ENCODE results near the gene MAP6.

MAP6 gene

DNA sequence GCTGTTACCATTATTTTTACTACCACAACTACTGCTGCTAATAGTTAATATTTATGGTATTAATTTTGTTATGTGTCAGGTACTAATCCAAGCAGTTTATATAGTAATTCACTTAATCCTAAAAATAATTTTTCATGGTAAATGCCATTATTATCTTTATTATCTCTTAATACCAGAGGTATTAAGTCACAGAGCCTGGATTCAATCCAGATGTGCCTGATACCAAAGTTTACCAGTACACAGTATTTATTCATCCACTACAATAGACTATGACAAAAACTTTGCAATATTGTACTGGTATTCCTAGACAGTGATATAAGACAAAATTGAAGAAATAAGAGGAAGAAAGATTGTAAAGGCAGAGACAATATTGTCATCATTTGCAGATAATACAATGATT is 24.5 kb downstream of the MAP6 start:
- TF ChIP-seq, protein P1, sequence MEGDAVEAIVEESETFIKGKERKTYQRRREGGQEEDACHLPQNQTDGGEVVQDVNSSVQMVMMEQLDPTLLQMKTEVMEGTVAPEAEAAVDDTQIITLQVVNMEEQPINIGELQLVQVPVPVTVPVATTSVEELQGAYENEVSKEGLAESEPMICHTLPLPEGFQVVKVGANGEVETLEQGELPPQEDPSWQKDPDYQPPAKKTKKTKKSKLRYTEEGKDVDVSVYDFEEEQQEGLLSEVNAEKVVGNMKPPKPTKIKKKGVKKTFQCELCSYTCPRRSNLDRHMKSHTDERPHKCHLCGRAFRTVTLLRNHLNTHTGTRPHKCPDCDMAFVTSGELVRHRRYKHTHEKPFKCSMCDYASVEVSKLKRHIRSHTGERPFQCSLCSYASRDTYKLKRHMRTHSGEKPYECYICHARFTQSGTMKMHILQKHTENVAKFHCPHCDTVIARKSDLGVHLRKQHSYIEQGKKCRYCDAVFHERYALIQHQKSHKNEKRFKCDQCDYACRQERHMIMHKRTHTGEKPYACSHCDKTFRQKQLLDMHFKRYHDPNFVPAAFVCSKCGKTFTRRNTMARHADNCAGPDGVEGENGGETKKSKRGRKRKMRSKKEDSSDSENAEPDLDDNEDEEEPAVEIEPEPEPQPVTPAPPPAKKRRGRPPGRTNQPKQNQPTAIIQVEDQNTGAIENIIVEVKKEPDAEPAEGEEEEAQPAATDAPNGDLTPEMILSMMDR (IDR thresholded peaks at IDR 0.05; ENCODE audit: low read depth, low read length, missing control alignments) = no peak
- in situ Hi-C loops (cut with HindIII; ENCODE audit: low pct_ligation_motif_present, low sequenced_read_pairs) = no loop called here

GRCh38 chr11:75642402-75643113 is 26.3 kb downstream of the MAP6 start:
- in situ Hi-C loops (cut with HindIII; ENCODE audit: low pct_ligation_motif_present, low sequenced_read_pairs) = no loop called here
- Histone ChIP-seq H3K36me3 (replicated peaks) (no peaks in the 10 kb centered on the region), H3K4me3 (ENCODE audit: low read depth, low read length) (no peak overlapping the region), H3K27ac (no peak overlapping the region), H3K27me3 (replicated peaks) (no peaks in the 10 kb centered on the region)
- DNase-seq = no peak
- TF ChIP-seq, protein P1 (IDR thresholded peaks at IDR 0.05; ENCODE audit: low read depth, low read length, missing control alignments) = no peak

More for the DNA sequence above, 24.5 kb downstream of the MAP6 start:
- no peak overlapping the region for H3K4me3 ChIP-seq (ENCODE audit: low read depth, low read length)
- no peaks in the 10 kb centered on the region for H3K27me3 ChIP-seq (replicated peaks)
- no peaks in the 10 kb centered on the region for H3K36me3 ChIP-seq (replicated peaks)
- no peak overlapping the region for H3K27ac ChIP-seq
- DNase-seq = no peak

- DNase-seq = peak; percentile 39
- H3K36me3 ChIP-seq (replicated peaks) = no peaks in the 10 kb centered on the region
- H3K27ac ChIP-seq = no peak overlapping the region
- in situ Hi-C loops (cut with HindIII; ENCODE audit: low pct_ligation_motif_present, low sequenced_read_pairs) = no loop called here
- TF ChIP-seq, protein P1 (IDR thresholded peaks at IDR 0.05; ENCODE audit: low read depth, low read length, missing control alignments) = no peak
- H3K4me3 ChIP-seq (ENCODE audit: low read depth, low read length) = no peak overlapping the region
- no peaks in the 10 kb centered on the region for H3K27me3 ChIP-seq (replicated peaks)
These were observed 29.1 kb downstream of the MAP6 start for GRCh38 chr11:75639762-75640181.

DNA sequence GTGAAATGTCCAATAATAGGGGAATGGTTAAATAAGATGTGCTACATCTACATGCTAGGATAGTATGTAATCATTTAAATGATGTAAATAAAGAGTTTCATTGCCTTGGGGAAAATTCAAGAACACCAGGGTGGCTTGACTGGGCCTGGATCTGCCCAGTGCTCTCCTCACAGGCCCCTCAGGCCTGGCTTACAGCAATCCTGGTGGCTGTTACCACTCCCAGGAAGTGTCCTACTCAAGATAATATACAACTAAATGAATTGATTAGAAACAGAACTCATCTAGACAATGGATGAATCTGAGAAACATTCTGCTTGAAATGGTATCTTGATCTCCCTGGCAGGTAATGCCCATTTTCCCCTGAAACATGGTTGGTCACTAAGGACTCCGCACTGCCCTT is 30.8 kb downstream of the MAP6 start:
- Histone ChIP-seq H3K27ac (no peak overlapping the region), H3K36me3 (replicated peaks) (no peaks in the 10 kb centered on the region), H3K27me3 (replicated peaks) (no peaks in the 10 kb centered on the region), H3K4me3 (ENCODE audit: low read depth, low read length) (no peak overlapping the region)
- TF ChIP-seq, protein P1 (IDR thresholded peaks at IDR 0.05; ENCODE audit: low read depth, low read length, missing control alignments) = no peak
- in situ Hi-C loops (cut with HindIII; ENCODE audit: low pct_ligation_motif_present, low sequenced_read_pairs) = no loop called here
- no peak for DNase-seq

DNA sequence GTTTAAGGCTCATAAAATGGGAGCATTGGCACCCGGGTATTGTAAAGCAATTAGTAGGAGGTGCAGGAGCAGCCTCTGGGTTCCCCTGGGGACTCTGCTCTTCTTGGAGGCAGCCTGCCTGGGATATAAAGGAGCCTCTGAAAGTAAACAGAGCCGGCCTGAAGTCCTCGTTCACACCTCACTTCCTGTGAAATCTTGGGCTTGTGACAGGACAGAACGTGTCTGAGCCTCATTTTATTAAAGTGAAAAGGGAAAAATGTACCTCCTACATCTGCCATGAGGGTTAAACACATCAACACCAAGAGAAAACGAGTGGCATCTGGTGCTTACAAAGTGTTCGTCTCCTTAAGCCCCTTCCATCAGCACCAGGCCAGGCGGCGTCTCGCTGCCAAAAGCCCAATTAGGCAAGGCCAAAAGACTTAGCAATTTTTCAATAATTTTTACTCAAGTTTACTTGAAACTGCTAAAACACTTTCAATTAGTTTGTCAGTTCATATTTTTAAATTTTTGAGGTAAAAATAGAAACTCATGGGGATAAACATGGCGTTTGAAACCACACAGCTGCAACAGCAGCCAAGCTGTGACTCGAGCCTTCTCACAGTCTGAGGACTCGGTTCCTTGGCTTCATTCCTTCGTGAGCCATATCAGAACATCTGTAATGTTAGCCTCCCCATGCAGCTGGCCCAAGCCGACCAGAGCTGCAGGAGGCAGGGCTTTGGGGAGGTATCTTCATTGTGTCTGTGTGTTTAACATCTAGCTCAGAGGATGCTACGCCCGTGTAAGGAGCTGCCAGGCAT is 33.6 kb downstream of the MAP6 start:
- DNase-seq = peak; percentile 35
- in situ Hi-C loops (cut with HindIII; ENCODE audit: low pct_ligation_motif_present, low sequenced_read_pairs) = no loop called here

More for the DNA sequence above, 33.6 kb downstream of the MAP6 start:
- Histone ChIP-seq H3K27ac (no peak overlapping the region), H3K27me3 (replicated peaks) (no peaks in the 10 kb centered on the region), H3K4me3 (ENCODE audit: low read depth, low read length) (no peak overlapping the region), H3K36me3 (replicated peaks) (no peaks in the 10 kb centered on the region)
- TF ChIP-seq, protein P1 (IDR thresholded peaks at IDR 0.05; ENCODE audit: low read depth, low read length, missing control alignments) = no peak
